ENCODE data around the gene EGFLAM. TPM values are rescaled to one million over a fixed set of nuclear protein-coding genes. Genes with fewer than 3 reads are reported as not detected.

Gene EGFLAM
- total RNA-seq, 4 donors from 2014 or later: 21.8 to 194 (median 46.7) TPM

- no peak for TF ChIP-seq CTCF (IDR thresholded peaks at IDR 0.05; ENCODE audit: low read depth)
These were observed 213.3 kb downstream of the EGFLAM start for GRCh38 chr5:38471709-38472108.

- no peak for TF ChIP-seq CTCF (IDR thresholded peaks at IDR 0.05; ENCODE audit: low read depth)
These were observed 214.2 kb downstream of the EGFLAM start for GRCh38 chr5:38472541-38472940.

GRCh38 chr5:38473008-38473407 is 214.6 kb downstream of the EGFLAM start:
- TF ChIP-seq CTCF (IDR thresholded peaks at IDR 0.05; ENCODE audit: low read depth): no peak

GRCh38 chr5:38478166-38478565 is 219.8 kb downstream of the EGFLAM start:
- TF ChIP-seq CTCF (IDR thresholded peaks at IDR 0.05; ENCODE audit: low read depth): no peak

GRCh38 chr5:38478878-38479277 is 220.5 kb downstream of the EGFLAM start:
- no peak for TF ChIP-seq CTCF (IDR thresholded peaks at IDR 0.05; ENCODE audit: low read depth)

GRCh38 chr5:38479315-38479904 is 221.1 kb downstream of the EGFLAM start:
- no peak for TF ChIP-seq CTCF (IDR thresholded peaks at IDR 0.05; ENCODE audit: low read depth)

- no peak for TF ChIP-seq CTCF (IDR thresholded peaks at IDR 0.05; ENCODE audit: low read depth)
These were observed 225.5 kb downstream of the EGFLAM start for GRCh38 chr5:38483805-38484398.
